Smooth muscle cell of the brain vasculature (primary cell): ENCODE data around the gene SENP7.
"Not testable (repeated sequence)": the region's sequence is repeated elsewhere in the genome, so short reads cannot be mapped to it uniquely, and the experiment has no call there.

Source experiments
- DNase-seq: peaks from one replicate; pipeline ENCODE4 v3.0.0-alpha.2; 2012; ENCODE audit warnings: low read depth, low spot score

Gene SENP7

GRCh38 chr3:101527906-101528305, 14.9 kb upstream of the SENP7 start:
- no peak for DNase-seq

GRCh38 chr3:101527441-101527840, 14.4 kb upstream of the SENP7 start:
- no peak for DNase-seq

GRCh38 chr3:101521211-101521701, 8.2 kb upstream of the SENP7 start:
- DNase-seq = no peak

GRCh38 chr3:101519685-101520365, 6.8 kb upstream of the SENP7 start:
- DNase-seq = no peak

- DNase-seq = no peak
These were observed 5.4 kb upstream of the SENP7 start for GRCh38 chr3:101518421-101518871.

- no peak for DNase-seq
These were observed 491 bp upstream of the SENP7 start for GRCh38 chr3:101513419-101513986.

- no peak for DNase-seq
These were observed 691 bp downstream of the SENP7 start for GRCh38 chr3:101512396-101512645.

GRCh38 chr3:101509811-101510210, 3.2 kb downstream of the SENP7 start:
- no peak for DNase-seq

- no peak for DNase-seq
These were observed 3.7 kb downstream of the SENP7 start for GRCh38 chr3:101509281-101509680.

GRCh38 chr3:101501783-101502182, 11.2 kb downstream of the SENP7 start:
- DNase-seq = no peak

GRCh38 chr3:101500208-101500607, 12.8 kb downstream of the SENP7 start:
- no peak for DNase-seq

GRCh38 chr3:101497803-101498202, 15.2 kb downstream of the SENP7 start:
- no peak for DNase-seq

- DNase-seq = no peak
These were observed 17.5 kb downstream of the SENP7 start for GRCh38 chr3:101495552-101495951.

- peak; percentile 45 for DNase-seq
These were observed 28.0 kb downstream of the SENP7 start for GRCh38 chr3:101484805-101485620.

- no peak for DNase-seq
These were observed 34.0 kb downstream of the SENP7 start for GRCh38 chr3:101478980-101479379.

GRCh38 chr3:101474841-101475552, 38.0 kb downstream of the SENP7 start:
- not testable (repeated sequence) for DNase-seq

- not testable (repeated sequence) for DNase-seq
These were observed 44.3 kb downstream of the SENP7 start for GRCh38 chr3:101468676-101469075.

GRCh38 chr3:101467310-101467663, 45.7 kb downstream of the SENP7 start:
- not testable (repeated sequence) for DNase-seq

GRCh38 chr3:101466465-101467309, 46.3 kb downstream of the SENP7 start:
- no peak for DNase-seq

- no peak for DNase-seq
These were observed 48.8 kb downstream of the SENP7 start for GRCh38 chr3:101464235-101464634.

GRCh38 chr3:101461451-101461850, 51.6 kb downstream of the SENP7 start:
- no peak for DNase-seq
